HG02678 (cell line): ENCODE measurements around the gene UQCC3.
"Not testable (repeated sequence)": the region's sequence is repeated elsewhere in the genome, so short reads cannot be mapped to it uniquely, and the experiment has no call there.

Experiments
- ATAC-seq: cut with Tn5 transposase; IDR thresholded peaks from one replicate; pipeline ENCODE4 v1.9.1; 2021; ENCODE audit warnings: mild to moderate bottlenecking, moderate library complexity; ENCODE audit not compliant: unreplicated experiment

UQCC3 gene

DNA sequence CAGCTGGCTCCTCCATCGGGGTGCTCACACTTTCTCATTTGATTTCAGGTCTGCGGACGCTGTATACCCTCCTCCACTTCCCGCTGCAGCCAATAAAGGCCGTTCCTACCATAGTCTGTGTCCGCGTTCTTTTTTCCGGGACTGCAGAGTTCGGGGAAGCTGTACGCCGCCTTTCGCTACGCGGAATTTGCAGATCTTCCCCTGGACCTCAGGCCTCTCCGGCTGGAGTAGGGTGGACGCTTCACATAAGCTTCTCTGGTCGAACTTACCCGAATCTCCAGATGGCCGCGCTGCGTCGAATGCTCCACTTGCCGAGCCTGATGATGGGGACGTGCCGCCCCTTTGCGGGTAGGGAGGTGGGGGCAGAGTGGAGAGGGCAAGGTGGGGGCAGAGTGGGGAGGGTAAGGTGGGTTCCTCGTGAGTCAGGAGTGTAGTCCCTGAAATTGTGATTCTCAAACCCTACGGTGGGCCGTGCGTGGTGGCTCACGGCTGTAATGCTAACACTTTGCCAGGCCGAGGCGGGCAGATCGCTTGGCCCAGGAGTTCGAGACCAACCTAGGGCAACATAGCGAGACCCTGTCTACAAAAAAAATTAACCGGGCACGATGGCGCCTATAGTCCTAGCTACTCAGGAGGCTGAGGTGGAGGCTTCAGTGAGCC lies 5.7 kb upstream of the UQCC3 start:
- peak; percentile 16 for ATAC-seq

DNA sequence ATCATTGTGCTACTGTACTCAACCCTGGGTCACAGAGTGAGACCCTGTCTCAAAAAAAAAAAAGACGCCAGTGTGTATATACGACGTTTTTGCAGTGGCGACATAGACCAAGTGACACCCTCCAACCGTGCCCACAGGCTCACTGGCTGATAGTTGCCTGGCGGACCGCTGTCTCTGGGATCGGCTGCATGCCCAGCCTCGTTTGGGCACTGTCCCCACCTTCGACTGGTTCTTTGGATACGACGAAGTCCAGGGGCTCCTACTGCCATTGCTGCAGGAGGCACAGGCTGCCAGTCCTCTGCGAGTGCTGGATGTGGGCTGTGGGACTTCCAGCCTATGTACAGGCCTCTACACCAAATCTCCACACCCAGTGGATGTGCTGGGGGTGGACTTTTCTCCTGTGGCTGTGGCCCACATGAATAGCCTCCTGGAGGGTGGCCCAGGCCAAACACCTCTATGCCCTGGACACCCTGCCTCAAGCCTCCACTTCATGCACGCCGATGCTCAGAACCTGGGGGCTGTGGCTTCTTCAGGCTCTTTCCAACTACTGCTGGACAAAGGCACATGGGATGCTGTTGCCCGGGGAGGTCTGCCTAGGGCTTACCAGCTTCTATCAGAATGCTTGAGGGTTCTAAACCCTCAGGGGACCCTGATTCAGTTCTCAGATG lies 5.1 kb upstream of the UQCC3 start:
- ATAC-seq: no peak

GRCh38 chr11:62667460-62667859 lies 4.0 kb upstream of the UQCC3 start:
- ATAC-seq: no peak

DNA sequence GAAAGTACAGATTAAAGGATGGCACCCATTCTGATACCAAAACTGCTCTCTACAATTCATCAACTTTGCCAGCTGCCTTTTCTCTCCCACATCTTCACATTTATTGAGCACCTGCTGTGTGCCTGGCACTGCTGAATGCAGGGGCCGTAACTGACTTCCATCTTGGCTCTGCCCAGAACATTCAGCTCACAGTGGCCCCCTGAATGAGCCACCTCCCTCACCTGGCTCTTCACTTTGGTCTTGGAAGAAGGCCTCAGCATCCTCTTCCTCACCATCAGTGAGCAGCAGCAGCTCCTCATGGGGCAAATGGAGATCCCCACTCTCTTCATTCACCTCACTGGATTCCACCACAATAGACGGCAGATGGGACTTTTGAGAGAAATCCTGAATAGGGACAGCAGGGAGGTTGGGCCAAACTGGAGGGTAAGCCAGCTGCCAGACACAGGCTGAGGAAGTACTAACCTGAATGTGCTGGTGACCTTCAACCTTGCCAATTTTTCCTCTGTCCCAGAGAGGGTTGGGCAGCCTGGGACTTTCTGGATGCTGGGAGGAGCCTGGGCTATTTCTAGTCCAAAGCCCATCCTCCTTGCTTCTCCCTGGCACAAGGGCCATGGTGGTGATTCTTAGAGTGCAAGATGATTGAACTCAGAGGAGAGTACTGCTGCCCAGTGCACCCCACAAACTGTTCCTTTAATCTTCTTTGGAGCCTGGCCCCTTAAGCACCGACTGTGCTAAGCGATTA lies 1.9 kb upstream of the UQCC3 start:
- ATAC-seq: no peak

GRCh38 chr11:62671236-62671607 lies 251 bp upstream of the UQCC3 start:
- ATAC-seq: peak; percentile 5

GRCh38 chr11:62673196-62673525 lies 1.7 kb downstream of the UQCC3 start:
- ATAC-seq: no peak

DNA sequence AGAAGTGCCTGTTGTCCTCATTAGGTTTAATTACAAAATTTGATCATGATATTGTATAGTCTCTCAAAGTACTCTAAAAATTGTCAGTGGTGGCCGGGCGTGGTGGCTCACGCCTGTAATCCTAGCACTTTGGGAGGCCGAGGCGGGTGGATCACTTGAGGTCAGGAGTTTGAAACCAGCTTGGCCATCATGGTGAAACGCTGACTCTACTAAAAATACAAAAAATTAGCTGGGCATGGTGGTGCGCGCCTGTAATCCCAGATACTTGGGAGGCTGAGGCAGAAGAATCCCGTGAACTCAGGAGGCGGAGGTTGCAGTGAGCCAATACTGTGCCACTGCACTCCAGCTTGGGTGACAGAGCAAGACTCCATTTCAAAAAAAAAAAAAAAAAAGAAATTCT lies 3.9 kb downstream of the UQCC3 start:
- ATAC-seq: not testable (repeated sequence)

- no peak for ATAC-seq
Measured at GRCh38 chr11:62676698-62677097, 5.2 kb downstream of the UQCC3 start.

DNA sequence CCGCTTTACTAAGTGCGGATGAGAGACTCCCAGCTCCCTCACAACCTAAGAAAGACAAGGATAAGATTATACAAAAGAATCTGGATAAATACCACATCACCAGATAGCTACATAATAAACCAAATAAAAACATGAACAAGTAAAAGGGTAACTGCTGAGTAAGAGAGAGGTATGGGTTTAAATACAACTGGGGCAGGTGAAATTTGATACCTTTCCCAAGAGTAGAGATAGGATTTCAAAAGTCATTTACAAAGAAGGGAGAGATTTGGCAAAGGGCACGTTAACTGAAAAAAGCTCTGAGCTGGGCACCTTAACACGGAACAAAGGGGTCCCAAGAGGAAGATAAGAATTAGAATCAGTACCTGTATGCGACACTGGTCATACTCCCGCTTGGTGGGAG lies 5.7 kb downstream of the UQCC3 start:
- no peak for ATAC-seq

- ATAC-seq: no peak
Measured at GRCh38 chr11:62677714-62678113, 6.2 kb downstream of the UQCC3 start.

DNA sequence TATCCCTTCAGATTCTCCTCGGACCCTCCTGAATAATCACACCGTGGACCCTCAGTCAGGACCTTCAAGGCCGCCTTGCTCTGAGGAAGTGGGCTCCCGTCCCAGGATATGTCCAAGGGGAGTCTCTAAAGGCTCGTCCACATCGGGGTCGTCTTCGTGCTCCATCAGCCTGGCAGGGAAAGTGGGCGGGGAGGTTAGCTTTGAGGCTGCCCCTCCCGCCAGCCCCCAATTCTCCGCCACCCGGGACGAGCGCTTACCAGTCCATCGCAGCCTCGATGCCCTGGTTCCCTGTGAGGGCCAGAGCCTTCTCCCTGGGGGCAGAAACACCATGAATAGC lies 6.9 kb downstream of the UQCC3 start:
- ATAC-seq: no peak

- peak; percentile 71 for ATAC-seq
Measured at GRCh38 chr11:62678770-62679696, 7.6 kb downstream of the UQCC3 start, which contains the start of gene UBXN1. Gene UBXN1, minus strand, starts transcription at chr11:62679073. Its CDS starts 150 bp downstream, at chr11:62678923.

- peak; percentile 66 for ATAC-seq
Measured at GRCh38 chr11:62680825-62681240, 9.4 kb downstream of the UQCC3 start.

- ATAC-seq: no peak
Measured at GRCh38 chr11:62682518-62682917, 11.0 kb downstream of the UQCC3 start.

DNA sequence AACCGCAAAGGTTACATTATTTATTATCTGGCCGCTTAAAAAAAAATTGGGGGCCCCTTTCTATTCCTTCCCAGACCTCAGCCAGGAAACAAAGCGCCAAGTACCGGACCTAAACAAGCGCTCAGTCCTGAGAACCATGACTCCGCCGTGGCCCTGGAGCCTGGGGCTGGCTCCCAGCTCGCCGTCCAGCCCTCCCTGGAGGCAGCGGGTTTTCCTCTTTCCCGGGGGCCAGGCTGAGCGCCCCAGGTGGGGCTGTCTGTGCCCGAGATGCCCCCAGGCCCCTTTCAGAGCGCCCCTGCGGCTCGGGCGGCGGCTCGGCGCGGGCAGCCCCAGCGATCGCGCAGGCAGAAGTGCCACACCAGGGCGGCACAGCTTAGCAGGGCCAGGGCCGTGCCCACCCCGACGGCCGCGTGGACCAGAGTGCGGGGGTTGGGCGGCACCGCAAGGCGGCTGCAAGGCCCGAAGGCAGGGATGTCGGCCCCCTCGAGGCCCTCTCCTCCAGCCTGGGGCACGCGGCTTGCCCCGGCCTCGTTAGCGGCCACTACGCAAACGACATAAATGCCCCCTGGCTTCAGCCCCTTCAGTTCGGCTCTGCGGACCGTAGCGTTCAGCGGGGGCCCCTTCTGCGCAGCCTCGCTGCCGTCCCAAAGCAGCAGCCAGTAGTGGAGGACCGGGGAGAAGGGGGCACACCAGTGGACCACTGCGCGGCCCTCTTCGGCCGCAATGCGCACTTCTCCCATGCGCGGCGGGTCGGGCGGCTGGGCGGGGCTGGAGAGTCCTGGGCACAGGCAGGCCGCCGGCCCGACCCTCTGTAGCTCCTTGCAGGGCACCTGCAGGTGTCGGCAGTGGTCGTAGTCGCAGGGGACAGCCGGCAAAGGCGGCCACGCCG lies 16.3 kb downstream of the UQCC3 start:
- ATAC-seq: no peak

DNA sequence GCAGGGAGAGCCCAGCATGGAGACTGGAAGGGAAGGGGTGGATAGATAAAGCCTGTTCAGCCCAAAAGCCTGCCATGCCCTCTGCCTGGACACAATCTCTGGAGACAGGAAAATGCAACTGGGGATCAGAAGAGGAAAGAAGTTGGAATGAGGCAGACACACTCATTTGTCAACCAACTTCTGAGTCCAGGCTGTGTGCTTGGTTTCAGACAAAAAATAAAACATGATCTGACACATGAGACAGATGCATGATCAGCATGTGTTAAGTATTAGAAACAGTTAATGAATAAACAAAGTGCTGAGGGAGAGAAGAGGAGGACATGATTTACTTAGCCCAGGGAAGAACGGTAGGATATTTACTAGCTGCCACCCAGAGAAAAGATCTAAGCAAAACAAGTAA lies 17.0 kb downstream of the UQCC3 start:
- ATAC-seq: no peak

- no peak for ATAC-seq
Measured at GRCh38 chr11:62689421-62690183, 18.1 kb downstream of the UQCC3 start, which contains the start of gene LRRN4CL. Gene LRRN4CL, minus strand, starts transcription at chr11:62689530. Its CDS starts 1,022 bp downstream, at chr11:62688508.

- ATAC-seq: not testable (repeated sequence)
Measured at GRCh38 chr11:62693624-62694023, 22.2 kb downstream of the UQCC3 start.

- ATAC-seq: no peak
Measured at GRCh38 chr11:62694455-62695167, 23.1 kb downstream of the UQCC3 start.
